Psoas muscle (tissue), 8 donors: ENCODE results near the gene MBD4. TPM values are rescaled to one million over a fixed set of nuclear protein-coding genes. Genes with fewer than 3 reads are reported as not detected.

Experiments used
- ATAC-seq, 4 donors: fragments of 200-7000 bp; cut with Tn5 transposase; one replicate each; pipeline ENCODE4 v1.9.1; 2020; ENCODE audit warnings: moderate library complexity in 3 of 4, mild to moderate bottlenecking in 2 of 4
- DNase-seq, 2 donors: peaks; one replicate each; pipeline ENCODE4 v3.0.0-alpha.2; 2020
- H3K27ac ChIP-seq: fragments of 200-600 bp; one replicate; pipeline ENCODE4 v1.8.0; 2022
- H3K27me3 ChIP-seq, 3 donors: fragments of 200-600 bp in 1 of 3; one replicate each; pipeline versions ENCODE4 v1.6.1 to v1.8.0; 2013 to 2022; ENCODE audit warnings: low read length in 2 of 3, mild to moderate bottlenecking in 2 of 3, moderate library complexity in 1 of 3; ENCODE audit not compliant: insufficient read depth in 3 of 3
- H3K36me3 ChIP-seq, 2 donors: fragments of 200-600 bp in 1 of 2; one replicate each; pipeline versions ENCODE4 v1.6.1 to v1.8.0; 2013 to 2022; ENCODE audit warnings: low read depth in 1 of 2, mild to moderate bottlenecking in 1 of 2, moderate library complexity in 1 of 2; ENCODE audit not compliant: insufficient read depth in 1 of 2
- H3K4me1 ChIP-seq: fragments of 200-600 bp; one replicate; pipeline ENCODE4 v1.8.0; 2022
- H3K4me3 ChIP-seq: fragments of 200-600 bp; one replicate; pipeline ENCODE4 v1.8.0; 2022; ENCODE audit warnings: mild to moderate bottlenecking
- H3K9me3 ChIP-seq: fragments of 200-600 bp; one replicate; pipeline ENCODE4 v1.8.0; 2022
- CTCF ChIP-seq: fragments of 200-600 bp; IDR thresholded peaks from one replicate; pipeline ENCODE4 v1.8.0; 2022; ENCODE audit warnings: antibody characterized with exemption
- WGBS, 3 donors: extraction: QIAGEN DNeasy Blood & Tissue Kit; methylation state at CpG; one replicate each; pipeline versions ENCODE4 v1.1.6 to v1.1.7; 2013; 5-methylcytosine and 5-hydroxymethylcytosine counted together
- intact Hi-C, 2 donors: fragments of 100-400 bp; cut with DNase I; formaldehyde crosslinking; loops; one replicate each; pipeline versions ENCODE4 v1.11.0 to v1.14.2; 2022
- polyA plus RNA-seq, 3 donors: library from polyadenylated mRNA; stranded (reverse); fragments of 200-250 nt; gene quantifications; one replicate each; pipeline ENCODE4 v1.2.3, GENCODE V29; 2013
- total RNA-seq, 4 donors: library from RNA; stranded (reverse); fragmentation: NEBNext Ultra II Directional in 2 of 4; extraction: Animal tissue kit (Norgen Biotek cat#: 25700) in 2 of 4; gene quantifications; one replicate each; pipeline versions ENCODE4 v1.2.1 to v1.2.4, GENCODE V29; 2021 to 2023
- donor health status: healthy with polysubstance abuse.
- donor health status: DM: no; HTN: no; CAD: no; lungs with moderate emphysema.
- donor health status: Bipolar disorder and iron deficiency.
- donor health status: healthy.
- donor health status: DM: yes; HTN: yes; CAD: no.
- donor health status: DM: no; HTN: no; CAD: no.
- donor health status: DM: no; HTN: no; CAD: no.
- donor health status: DM: yes; HTN: yes; CAD: no.

MBD4 gene
- total and polyA plus RNA-seq, 7 donors: 16.0 to 30.4 (median 19.1) TPM

- DNase-seq: no peak
- H3K27ac ChIP-seq: no peak overlapping the region
- no peaks in the 10 kb centered on the region for H3K36me3 ChIP-seq
- intact Hi-C loops: no loop called here
- H3K4me1 ChIP-seq: no peaks in the 10 kb centered on the region
- 70 to 75% (median 72%) methylated on average over 6 of the region's 6 CpGs for WGBS, 3 donors
- H3K9me3 ChIP-seq: no peaks in the 10 kb centered on the region
- no peaks in the 10 kb centered on the region for H3K27me3 ChIP-seq
- TF ChIP-seq CTCF: no peak
- no peak overlapping the region for H3K4me3 ChIP-seq
- ATAC-seq: no peak
Measured at GRCh38 chr3:129421988-129422745, 17.6 kb downstream of the MBD4 start.

GRCh38 chr3:129421236-129421883, 18.4 kb downstream of the MBD4 start:
- Histone ChIP-seq H3K36me3 (no peaks in the 10 kb centered on the region), H3K4me3 (no peak overlapping the region), H3K9me3 (no peaks in the 10 kb centered on the region), H3K27ac (no peak overlapping the region), H3K4me1 (no peaks in the 10 kb centered on the region), H3K27me3 (no peaks in the 10 kb centered on the region)
- intact Hi-C loops: no loop called here
- no peak for TF ChIP-seq CTCF
- ATAC-seq (no peak), DNase-seq (no peak)
- 89 to 96% (median 93%) methylated on average over 12 of the region's 12 CpGs for WGBS, 3 donors

- Histone ChIP-seq H3K4me3 (no peak overlapping the region), H3K27me3 (no peaks in the 10 kb centered on the region), H3K36me3 (no peaks in the 10 kb centered on the region), H3K9me3 (no peaks in the 10 kb centered on the region), H3K27ac (no peak overlapping the region), H3K4me1 (no peaks in the 10 kb centered on the region)
- ATAC-seq (no peak), DNase-seq (no peak)
- WGBS, 3 donors: 78 to 84% (median 79%) methylated on average over 4 of the region's 4 CpGs
- intact Hi-C loops: no loop called here
- TF ChIP-seq CTCF: no peak
Measured at GRCh38 chr3:129419476-129419875, 20.3 kb downstream of the MBD4 start.

GRCh38 chr3:129418041-129418973, 21.4 kb downstream of the MBD4 start:
- H3K4me3 ChIP-seq: no peak overlapping the region
- H3K9me3 ChIP-seq: no peaks in the 10 kb centered on the region
- H3K36me3 ChIP-seq: no peaks in the 10 kb centered on the region
- no peak for ATAC-seq
- TF ChIP-seq CTCF: no peak
- H3K4me1 ChIP-seq: no peaks in the 10 kb centered on the region
- no peak for DNase-seq
- H3K27ac ChIP-seq: no peak overlapping the region
- WGBS, 3 donors: 84 to 93% (median 89%) methylated on average over 14 of the region's 14 CpGs
- no peaks in the 10 kb centered on the region for H3K27me3 ChIP-seq
- intact Hi-C loops: no loop called here
